ENCODE measurements around the gene IARS2. TPM values are rescaled to one million over a fixed set of nuclear protein-coding genes. Genes with fewer than 3 reads are reported as not detected.

Gene IARS2
- total and polyA plus RNA-seq, 3 experiments from 2014 or later = 68.9 to 83.0 (median 80.8) TPM

DNA sequence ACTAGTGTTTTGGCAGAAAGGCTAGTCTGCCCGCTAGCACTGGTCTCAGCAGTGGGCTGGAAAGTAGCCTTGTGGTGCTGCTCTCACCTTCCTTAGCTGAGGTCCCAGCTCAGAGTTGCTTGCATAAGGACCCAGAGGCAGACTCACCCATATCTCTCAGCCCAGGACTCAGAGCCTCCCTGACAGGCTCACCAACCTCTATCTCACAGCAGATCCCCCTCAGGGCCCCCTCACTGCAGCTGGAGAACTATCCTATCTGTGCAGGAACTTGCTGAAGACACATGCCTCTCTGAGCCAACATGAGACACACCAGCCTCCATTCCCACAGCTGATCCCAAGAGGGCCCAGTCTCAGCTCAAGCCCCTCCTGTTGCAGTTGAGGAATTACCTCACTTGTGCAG, 82.6 kb downstream of the IARS2 start:
- no peaks in the 10 kb centered on the region for H3K9me3 Mint-ChIP-seq
- ChIA-PET POLR2A (no interaction called here), CTCF (interaction anchor here (1.0 kb wide), 1 partner anchor 9 kb away, joined by 3 read pairs; no protein-coding TSS in a partner anchor)
- peak overlapping the region in 1 of 8 donors; percentile 54 for H3K27ac Mint-ChIP-seq
- peaks cover 12% of the 10 kb centered on the region for H3K36me3 ChIP-seq (ENCODE audit: insufficient read depth, low read length)
- no peak for DNase-seq
- peaks cover 28 to 82% (median 33%) of the 10 kb centered on the region in 3 donors for H3K36me3 Mint-ChIP-seq
- no peaks in the 10 kb centered on the region for H3K27me3 Mint-ChIP-seq
- peaks cover 4 to 15% (median 10%) of the 10 kb centered on the region in 3 donors for H3K4me1 Mint-ChIP-seq
- no peak overlapping the region for H3K4me3 ChIP-seq (ENCODE audit: low read length)
- H3K27me3 ChIP-seq (ENCODE audit: insufficient read depth, low read length, poor library complexity, severe bottlenecking) = no peaks in the 10 kb centered on the region
- no peaks in the 10 kb centered on the region for H3K9me3 ChIP-seq (ENCODE audit: low read length)
- H3K27ac ChIP-seq (ENCODE audit: low read depth, low read length) = no peak overlapping the region
- H3K4me3 Mint-ChIP-seq = no peak overlapping the region
- H3K4me1 ChIP-seq (ENCODE audit: insufficient read depth, low read length) = no peaks in the 10 kb centered on the region

DNA sequence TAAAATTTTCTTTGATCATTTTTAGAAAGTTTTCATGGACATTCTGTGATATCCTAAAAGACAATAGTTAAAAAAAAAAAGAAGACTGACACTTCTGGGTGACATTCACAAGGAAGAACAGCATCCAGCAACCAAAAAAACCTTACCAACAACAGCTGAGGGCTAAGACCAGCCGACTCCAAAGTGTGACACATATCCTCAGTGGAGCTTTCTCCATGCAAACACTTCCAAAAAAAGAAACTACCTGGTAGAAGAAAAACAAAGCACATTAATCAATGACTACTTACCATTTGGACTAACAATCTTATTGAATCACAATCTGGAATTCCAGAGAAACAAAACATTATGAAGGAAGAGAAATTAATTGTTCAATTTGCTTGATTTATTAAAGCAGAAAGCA, 88.2 kb downstream of the IARS2 start:
- Mint-ChIP-seq H3K4me3 (no peak overlapping the region), H3K4me1 (peaks cover 0 to 10% (median 6%) of the 10 kb centered on the region in 3 donors), H3K36me3 (peaks cover 12 to 72% (median 28%) of the 10 kb centered on the region in 3 donors), H3K9me3 (no peaks in the 10 kb centered on the region), H3K27ac (peak overlapping the region in 3 of 8 donors; percentile 7 to 51 (median 32)), H3K27me3 (no peaks in the 10 kb centered on the region)
- Histone ChIP-seq H3K27me3 (ENCODE audit: insufficient read depth, low read length, poor library complexity, severe bottlenecking) (no peaks in the 10 kb centered on the region), H3K9me3 (ENCODE audit: low read length) (no peaks in the 10 kb centered on the region), H3K4me3 (ENCODE audit: low read length) (no peak overlapping the region), H3K36me3 (ENCODE audit: insufficient read depth, low read length) (peaks cover 2% of the 10 kb centered on the region), H3K4me1 (ENCODE audit: insufficient read depth, low read length) (no peaks in the 10 kb centered on the region), H3K27ac (ENCODE audit: low read depth, low read length) (no peak overlapping the region)
- POLR2A ChIA-PET = no interaction called here
- CTCF ChIA-PET = no interaction called here
- DNase-seq = no peak

DNA sequence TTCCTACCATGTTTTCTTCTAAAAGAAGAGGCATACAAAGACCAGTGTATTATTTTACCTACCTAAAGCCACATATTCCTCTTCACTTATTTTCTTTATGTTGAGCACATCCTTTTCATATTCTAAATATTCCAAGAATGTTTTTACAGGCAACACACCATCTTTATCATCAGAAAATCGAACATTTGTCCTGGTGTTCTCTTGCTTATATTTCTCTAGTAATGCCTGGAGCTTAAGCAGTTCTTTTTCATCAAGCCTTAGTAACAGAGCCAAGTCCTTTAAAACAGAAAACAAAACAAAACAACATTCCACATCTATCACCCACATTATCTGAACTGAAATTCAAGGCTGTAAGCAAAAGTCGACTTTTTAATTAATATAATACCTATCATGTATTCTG, 88.7 kb downstream of the IARS2 start:
- DNase-seq = no peak
- no peak overlapping the region for H3K4me3 ChIP-seq (ENCODE audit: low read length)
- CTCF ChIA-PET = no interaction called here
- Mint-ChIP-seq H3K36me3 (peaks cover 12 to 72% (median 32%) of the 10 kb centered on the region in 3 donors), H3K4me1 (peaks cover 0 to 6% (median 6%) of the 10 kb centered on the region in 3 donors), H3K9me3 (no peaks in the 10 kb centered on the region), H3K27me3 (no peaks in the 10 kb centered on the region), H3K27ac (peak overlapping the region in 2 of 8 donors; percentile 22 to 23), H3K4me3 (no peak overlapping the region)
- no peaks in the 10 kb centered on the region for H3K36me3 ChIP-seq (ENCODE audit: insufficient read depth, low read length)
- no peak overlapping the region for H3K27ac ChIP-seq (ENCODE audit: low read depth, low read length)
- no peaks in the 10 kb centered on the region for H3K27me3 ChIP-seq (ENCODE audit: insufficient read depth, low read length, poor library complexity, severe bottlenecking)
- POLR2A ChIA-PET = no interaction called here
- no peaks in the 10 kb centered on the region for H3K9me3 ChIP-seq (ENCODE audit: low read length)
- H3K4me1 ChIP-seq (ENCODE audit: insufficient read depth, low read length) = no peaks in the 10 kb centered on the region

DNA sequence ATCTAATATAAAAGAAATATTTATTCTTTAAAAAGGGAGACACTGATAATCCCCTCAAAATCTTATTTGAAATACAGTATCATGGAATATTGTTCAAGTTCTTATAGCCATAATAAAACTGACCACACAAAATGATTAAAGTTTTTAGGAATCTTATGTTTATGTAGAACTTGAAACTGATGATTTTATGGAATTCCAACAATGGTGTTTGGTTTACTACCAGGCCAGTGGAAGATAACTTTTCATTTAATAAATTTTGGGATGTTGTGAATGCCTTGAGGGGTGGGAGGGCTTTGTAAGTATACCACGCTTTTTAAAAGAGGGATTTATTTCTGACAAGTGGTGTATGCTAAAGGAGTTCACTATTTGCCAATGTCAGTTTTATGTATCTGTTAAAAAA, 90.6 kb downstream of the IARS2 start:
- DNase-seq = no peak
- Histone ChIP-seq H3K27ac (ENCODE audit: low read depth, low read length) (no peak overlapping the region), H3K36me3 (ENCODE audit: insufficient read depth, low read length) (peaks cover 8% of the 10 kb centered on the region), H3K27me3 (ENCODE audit: insufficient read depth, low read length, poor library complexity, severe bottlenecking) (no peaks in the 10 kb centered on the region), H3K4me1 (ENCODE audit: insufficient read depth, low read length) (no peaks in the 10 kb centered on the region), H3K4me3 (ENCODE audit: low read length) (no peak overlapping the region), H3K9me3 (ENCODE audit: low read length) (no peaks in the 10 kb centered on the region)
- ChIA-PET POLR2A (no interaction called here), CTCF (no interaction called here)
- Mint-ChIP-seq H3K4me3 (no peak overlapping the region), H3K4me1 (peaks cover 0 to under 1% (median under 1%) of the 10 kb centered on the region in 3 donors), H3K27me3 (no peaks in the 10 kb centered on the region), H3K9me3 (no peaks in the 10 kb centered on the region), H3K36me3 (peaks cover 12 to 73% (median 34%) of the 10 kb centered on the region in 3 donors), H3K27ac (peak overlapping the region in 1 of 8 donors; percentile 66)

DNA sequence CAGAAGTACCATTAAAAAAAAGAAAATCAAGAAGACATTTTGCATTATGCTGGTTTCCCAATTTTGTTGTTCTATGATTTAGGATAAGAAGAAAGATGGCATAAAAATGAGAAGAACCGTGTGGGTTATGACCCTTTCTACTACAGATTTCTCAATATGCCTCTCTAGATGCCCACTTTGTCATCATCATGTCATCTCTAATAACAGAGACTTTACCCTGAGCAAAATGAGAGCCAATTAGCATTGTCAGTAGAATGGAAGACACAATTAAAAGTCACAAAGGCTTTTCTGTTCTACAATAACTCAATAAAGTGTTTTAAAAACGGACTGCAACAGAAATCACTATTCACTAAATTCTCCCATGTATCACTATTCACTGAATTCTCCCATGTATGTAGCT, 92.8 kb downstream of the IARS2 start:
- Histone ChIP-seq H3K4me3 (ENCODE audit: low read length) (no peak overlapping the region), H3K9me3 (ENCODE audit: low read length) (no peaks in the 10 kb centered on the region), H3K36me3 (ENCODE audit: insufficient read depth, low read length) (peaks cover 13% of the 10 kb centered on the region), H3K27ac (ENCODE audit: low read depth, low read length) (no peak overlapping the region), H3K27me3 (ENCODE audit: insufficient read depth, low read length, poor library complexity, severe bottlenecking) (no peaks in the 10 kb centered on the region), H3K4me1 (ENCODE audit: insufficient read depth, low read length) (no peaks in the 10 kb centered on the region)
- ChIA-PET POLR2A (no interaction called here), CTCF (interaction anchor here (1.5 to 1.7 kb wide), 3 partner anchors 11 to 24 kb away, joined by 3 to 5 read pairs (median 4); no protein-coding TSS in a partner anchor)
- Mint-ChIP-seq H3K9me3 (no peaks in the 10 kb centered on the region), H3K27ac (peak overlapping the region in 4 of 8 donors; percentile 7 to 58 (median 35)), H3K27me3 (no peaks in the 10 kb centered on the region), H3K36me3 (peaks cover 0 to 72% (median 23%) of the 10 kb centered on the region in 3 donors), H3K4me3 (no peak overlapping the region), H3K4me1 (no peaks in the 10 kb centered on the region)
- no peak for DNase-seq

DNA sequence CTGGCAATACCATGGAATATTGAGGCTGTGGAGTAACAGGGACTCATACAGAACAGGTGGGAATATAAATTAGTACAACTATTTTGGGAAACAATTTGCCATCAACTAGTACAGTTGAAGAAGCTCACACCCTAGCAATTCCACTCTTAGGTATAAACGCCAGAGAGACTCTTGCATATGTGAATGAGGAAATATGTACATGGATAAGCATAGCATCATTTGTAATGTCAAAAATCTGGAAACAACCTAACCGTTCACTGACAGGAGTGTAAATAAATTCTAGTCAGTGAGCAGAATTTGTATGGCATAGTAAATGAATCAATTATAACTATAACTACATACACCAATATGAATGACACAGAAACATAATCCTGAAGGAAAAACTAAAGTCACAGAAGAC, 94.6 kb downstream of the IARS2 start:
- Mint-ChIP-seq H3K9me3 (no peaks in the 10 kb centered on the region), H3K4me3 (no peak overlapping the region), H3K36me3 (peaks cover 8 to 76% (median 24%) of the 10 kb centered on the region in 3 donors), H3K27me3 (no peaks in the 10 kb centered on the region), H3K4me1 (no peaks in the 10 kb centered on the region), H3K27ac (no peak overlapping the region)
- H3K27ac ChIP-seq (ENCODE audit: low read depth, low read length) = no peak overlapping the region
- H3K4me1 ChIP-seq (ENCODE audit: insufficient read depth, low read length) = no peaks in the 10 kb centered on the region
- ChIA-PET POLR2A (no interaction called here), CTCF (interaction anchor here (1.7 kb wide), 1 partner anchor 10 kb away, joined by 5 read pairs; no protein-coding TSS in a partner anchor)
- no peaks in the 10 kb centered on the region for H3K9me3 ChIP-seq (ENCODE audit: low read length)
- H3K27me3 ChIP-seq (ENCODE audit: insufficient read depth, low read length, poor library complexity, severe bottlenecking) = no peaks in the 10 kb centered on the region
- no peak for DNase-seq
- H3K4me3 ChIP-seq (ENCODE audit: low read length) = no peak overlapping the region
- H3K36me3 ChIP-seq (ENCODE audit: insufficient read depth, low read length) = peaks cover 28% of the 10 kb centered on the region

DNA sequence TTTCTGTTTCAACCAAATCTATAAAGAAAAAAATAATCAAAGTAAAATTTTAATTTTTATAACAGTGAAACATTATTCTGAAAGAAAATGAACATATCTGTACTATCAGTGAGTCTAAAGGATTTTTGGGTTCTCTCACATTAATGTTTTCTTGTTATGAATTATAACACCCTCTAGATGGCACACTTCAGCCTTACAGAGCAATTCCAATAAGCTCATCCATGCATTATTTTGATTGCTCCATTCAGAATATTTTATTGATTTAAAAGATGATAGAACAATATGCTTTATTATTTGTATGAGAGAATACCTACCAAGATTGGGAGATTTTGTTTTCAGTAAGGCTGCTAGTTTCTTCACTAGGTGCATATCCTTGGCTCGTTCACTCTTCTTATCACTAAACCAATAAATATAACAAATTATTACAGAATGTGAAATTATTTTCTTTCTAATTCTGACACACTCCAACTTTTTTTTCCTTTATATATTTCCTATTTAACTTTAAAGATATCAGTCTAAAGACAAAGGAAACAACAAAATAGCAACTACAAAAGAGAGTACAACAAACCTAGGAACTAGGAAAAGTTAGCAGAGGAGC, 95.9 kb downstream of the IARS2 start:
- H3K27me3 Mint-ChIP-seq = no peaks in the 10 kb centered on the region
- peak overlapping the region in 1 of 8 donors; percentile 77 for H3K27ac Mint-ChIP-seq
- DNase-seq = peak in 1 of 5 donors; percentile 3
- H3K4me3 ChIP-seq (ENCODE audit: low read length) = no peak overlapping the region
- ChIA-PET CTCF (interaction anchor here (1.0 to 1.3 kb wide), 3 partner anchors 9 to 543 kb away, joined by 3 to 4 read pairs (median 3); partner anchors contain the start of gene RAB3GAP2), POLR2A (no interaction called here)
- no peaks in the 10 kb centered on the region for H3K27me3 ChIP-seq (ENCODE audit: insufficient read depth, low read length, poor library complexity, severe bottlenecking)
- no peak overlapping the region for H3K27ac ChIP-seq (ENCODE audit: low read depth, low read length)
- peaks cover 8 to 82% (median 23%) of the 10 kb centered on the region in 3 donors for H3K36me3 Mint-ChIP-seq
- no peak overlapping the region for H3K4me3 Mint-ChIP-seq
- H3K9me3 Mint-ChIP-seq = no peaks in the 10 kb centered on the region
- peaks cover 32% of the 10 kb centered on the region for H3K36me3 ChIP-seq (ENCODE audit: insufficient read depth, low read length)
- H3K4me1 Mint-ChIP-seq = no peaks in the 10 kb centered on the region
- H3K9me3 ChIP-seq (ENCODE audit: low read length) = no peaks in the 10 kb centered on the region
- no peaks in the 10 kb centered on the region for H3K4me1 ChIP-seq (ENCODE audit: insufficient read depth, low read length)

DNA sequence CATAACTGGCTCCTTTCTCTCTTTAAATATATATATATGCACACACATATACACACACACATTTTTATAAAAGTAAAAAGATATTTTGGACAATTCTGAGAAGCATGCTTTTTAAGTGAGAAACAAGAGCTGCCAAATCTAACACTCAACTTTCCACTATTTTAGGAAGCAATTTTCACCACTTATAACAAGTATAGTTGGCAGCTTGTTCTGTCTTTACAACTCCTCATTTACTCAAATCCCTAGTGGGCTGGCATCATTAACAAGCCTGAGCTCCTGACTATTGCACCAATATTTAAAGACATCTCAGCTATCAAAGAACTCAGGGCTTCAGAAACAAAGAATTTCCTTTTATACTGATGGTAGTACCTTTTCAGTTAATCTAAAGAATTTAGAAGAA, 101.8 kb downstream of the IARS2 start:
- H3K4me3 ChIP-seq (ENCODE audit: low read length) = no peak overlapping the region
- no peaks in the 10 kb centered on the region for H3K4me1 Mint-ChIP-seq
- CTCF ChIA-PET = interaction anchor here (1.3 kb wide), 1 partner anchor 15 kb away, joined by 3 read pairs; no protein-coding TSS in a partner anchor
- no peak for DNase-seq
- no peaks in the 10 kb centered on the region for H3K27me3 Mint-ChIP-seq
- H3K4me3 Mint-ChIP-seq = no peak overlapping the region
- peaks cover 28% of the 10 kb centered on the region for H3K36me3 ChIP-seq (ENCODE audit: insufficient read depth, low read length)
- H3K9me3 ChIP-seq (ENCODE audit: low read length) = no peaks in the 10 kb centered on the region
- peaks cover 8 to 49% (median 9%) of the 10 kb centered on the region in 3 donors for H3K36me3 Mint-ChIP-seq
- no peak overlapping the region for H3K27ac Mint-ChIP-seq
- no peak overlapping the region for H3K27ac ChIP-seq (ENCODE audit: low read depth, low read length)
- H3K27me3 ChIP-seq (ENCODE audit: insufficient read depth, low read length, poor library complexity, severe bottlenecking) = no peaks in the 10 kb centered on the region
- no peaks in the 10 kb centered on the region for H3K9me3 Mint-ChIP-seq
- no peaks in the 10 kb centered on the region for H3K4me1 ChIP-seq (ENCODE audit: insufficient read depth, low read length)
- POLR2A ChIA-PET = no interaction called here

All from CD8-positive, alpha-beta memory T cell (primary cell).